Body of pancreas (tissue), 4 donors: ENCODE results near the gene PCDHB10. TPM values are rescaled to one million over a fixed set of nuclear protein-coding genes. Genes with fewer than 3 reads are reported as not detected.
A peak's percentile ranks its signal among the peaks of the same experiment; 100 is the strongest.
"Not testable (repeated sequence)": the region's sequence is repeated elsewhere in the genome, so short reads cannot be mapped to it uniquely, and the experiment has no call there.

Experiments
- ATAC-seq: fragments of 150-250 bp; one replicate; pipeline ENCODE4 v1.9.1; 2016
- DNase-seq, 4 donors: peaks; one replicate each; pipeline ENCODE4 v3.0.0-alpha.2; 2019
- H3K27ac ChIP-seq, 4 donors: fragments of 200-600 bp; sonication (generic); 1 replicate in 3 of 4; 2 replicates in 1 of 4; pipeline versions ENCODE4 v1.5.1 to v1.6.1; 2016 to 2019; ENCODE audit warnings: mild to moderate bottlenecking in 1 of 4, mixed read lengths in 1 of 4, moderate library complexity in 1 of 4
- H3K27me3 ChIP-seq, 2 donors: fragments of 200-600 bp; sonication (generic); one replicate each; pipeline ENCODE4 v1.6.0; 2016; ENCODE audit warnings: mild to moderate bottlenecking in 1 of 2
- H3K36me3 ChIP-seq, 2 donors: fragments of 200-600 bp; sonication (generic); replicated peaks in 1 of 2; 2 replicates each; pipeline ENCODE4 v1.5.1; 2016; ENCODE audit warnings: low read depth in 2 of 2; ENCODE audit not compliant: insufficient read depth in 1 of 2
- H3K4me1 ChIP-seq: fragments of 200-600 bp; sonication (generic); one replicate; pipeline ENCODE4 v1.6.0; 2016
- H3K4me3 ChIP-seq, 2 donors: fragments of 200-600 bp; sonication (generic); 1 replicate in 1 of 2; 2 replicates in 1 of 2; pipeline ENCODE4 v1.5.1; 2016 to 2019
- H3K9me3 ChIP-seq, 3 donors: fragments of 200-600 bp; sonication (generic); 1 replicate in 2 of 3; 2 replicates in 1 of 3; pipeline ENCODE4 v1.5.1; 2016
- CTCF ChIP-seq, 7 experiments: fragments of 450-650 bp in 4 of 7; fragments of 200-600 bp in 3 of 7; sonication (generic) in 3 of 7; IDR thresholded peaks; one replicate each; pipeline ENCODE4 v1.5.1; 2016 to 2019; ENCODE audit warnings: antibody characterized with exemption in 7 of 7
- POLR2A ChIP-seq, 3 donors: fragments of 450-650 bp; IDR thresholded peaks; one replicate each; pipeline ENCODE4 v1.6.1; 2016; ENCODE audit warnings: antibody characterized with exemption in 3 of 3, mild to moderate bottlenecking in 2 of 3
- WGBS, 2 donors: methylation state at CpG; one replicate each; pipeline ENCODE4 v1.1.5; 2017; 5-methylcytosine and 5-hydroxymethylcytosine counted together
- intact Hi-C: fragments of 100-400 bp; cut with DNase I; formaldehyde crosslinking; loops from one replicate; pipeline ENCODE4 v1.15.1; 2023
- total RNA-seq, 2 donors: library from RNA; depleted of rRNA; stranded (reverse); fragments of >200 nt; gene quantifications; one replicate each; pipeline ENCODE4 v1.1.0, GENCODE V29; 2016

Gene PCDHB10
- total RNA-seq, 2 donors from 2014 or later, result 1.3 to 2.3 TPM

DNA sequence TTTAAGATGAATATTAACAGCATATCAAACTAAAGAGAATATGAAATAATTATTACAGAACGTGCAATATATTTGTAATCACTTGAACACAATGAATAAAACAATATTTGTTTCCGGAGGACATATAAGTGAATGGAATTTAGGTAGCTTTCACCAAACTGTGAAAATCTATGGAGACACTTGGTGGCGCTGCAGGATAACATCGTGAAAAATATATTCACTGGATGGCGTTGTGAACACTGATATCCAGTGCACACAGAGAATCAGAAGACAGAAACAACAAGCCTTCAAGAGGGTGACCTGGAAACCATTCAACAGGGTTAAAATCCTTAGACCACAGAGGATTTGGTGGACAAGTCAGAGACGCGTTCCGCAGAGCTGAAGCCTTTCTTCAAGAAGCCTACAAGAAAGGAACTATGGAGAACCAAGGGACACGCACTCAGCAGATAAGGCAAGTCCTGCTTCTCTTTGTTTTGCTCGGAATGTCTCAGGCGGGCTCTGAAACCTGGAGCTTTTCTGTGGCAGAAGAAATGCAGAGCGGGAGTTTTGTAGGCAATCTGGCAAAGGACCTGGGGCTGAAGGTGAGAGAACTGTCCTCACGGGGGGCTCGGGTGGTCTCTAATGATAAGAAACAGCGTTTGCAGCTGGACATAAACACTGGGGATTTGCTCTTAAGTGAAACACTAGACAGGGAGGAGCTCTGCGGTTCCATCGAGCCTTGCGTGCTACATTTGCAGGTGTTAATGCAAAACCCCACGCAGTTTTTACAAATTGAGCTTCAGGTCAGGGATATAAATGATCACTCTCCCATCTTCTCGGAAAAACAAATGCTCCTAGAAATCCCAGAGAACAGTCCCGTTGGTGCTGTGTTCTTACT, 7.4 kb downstream of the PCDHB10 start, which contains the start of gene PCDHB11:
Gene PCDHB11 (plus strand): TSS at position 269 of the 877 bp plus-strand sequence. CDS start 148 bp downstream, at position 417.
- H3K27me3 ChIP-seq, result no peaks in the 10 kb centered on the region
- intact Hi-C loops, result no loop called here
- H3K4me3 ChIP-seq, result peak within 1 kb of the TSS in 1 of 2 donors; percentile 15
- H3K27ac ChIP-seq, result peak within 1 kb of the TSS in 1 of 4 donors; percentile 47
- DNase-seq (peak; percentile 35 to 52 (median 43)), ATAC-seq (peak; percentile 30)
- no peaks in the 10 kb centered on the region for H3K36me3 ChIP-seq
- H3K9me3 ChIP-seq, result peaks cover 0 to 24% (median 0%) of the 10 kb centered on the region in 3 donors
- 19 to 44% methylated on average over 21 of the region's 21 CpGs for WGBS, 2 donors
- TF ChIP-seq POLR2A (IDR thresholded peaks at IDR 0.05), result peak in 2 of 3 donors; percentile 17 to 32
- TF ChIP-seq CTCF (IDR thresholded peaks at IDR 0.05), result peak in 5 of 7 experiments; percentile 35 to 54 (median 50)
- no peaks in the 10 kb centered on the region for H3K4me1 ChIP-seq

DNA sequence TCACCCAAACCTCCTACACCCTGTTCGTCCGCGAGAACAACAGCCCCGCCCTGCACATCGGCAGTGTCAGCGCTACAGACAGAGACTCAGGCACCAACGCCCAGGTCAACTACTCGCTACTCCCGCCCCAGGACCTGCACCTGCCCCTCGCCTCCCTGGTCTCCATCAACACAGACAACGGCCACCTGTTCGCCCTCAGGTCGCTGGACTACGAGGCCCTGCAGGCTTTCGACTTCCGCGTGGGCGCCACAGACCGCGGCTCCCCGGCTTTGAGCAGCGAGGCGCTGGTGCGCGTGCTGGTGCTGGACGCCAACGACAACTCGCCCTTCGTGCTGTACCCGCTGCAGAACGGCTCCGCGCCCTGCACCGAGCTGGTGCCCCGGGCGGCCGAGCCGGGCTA, 9.0 kb downstream of the PCDHB10 start:
- H3K4me3 ChIP-seq, intact Hi-C loops, H3K36me3 ChIP-seq, H3K27me3 ChIP-seq, H3K4me1 ChIP-seq, DNase-seq, H3K27ac ChIP-seq, ATAC-seq: not testable (repeated sequence)
- WGBS, 2 donors, result 32 to 40% methylated on average over 15 to 20 of the region's 38 CpGs
- peaks cover 0 to 22% (median 0%) of the 10 kb centered on the region in 3 donors for H3K9me3 ChIP-seq

DNA sequence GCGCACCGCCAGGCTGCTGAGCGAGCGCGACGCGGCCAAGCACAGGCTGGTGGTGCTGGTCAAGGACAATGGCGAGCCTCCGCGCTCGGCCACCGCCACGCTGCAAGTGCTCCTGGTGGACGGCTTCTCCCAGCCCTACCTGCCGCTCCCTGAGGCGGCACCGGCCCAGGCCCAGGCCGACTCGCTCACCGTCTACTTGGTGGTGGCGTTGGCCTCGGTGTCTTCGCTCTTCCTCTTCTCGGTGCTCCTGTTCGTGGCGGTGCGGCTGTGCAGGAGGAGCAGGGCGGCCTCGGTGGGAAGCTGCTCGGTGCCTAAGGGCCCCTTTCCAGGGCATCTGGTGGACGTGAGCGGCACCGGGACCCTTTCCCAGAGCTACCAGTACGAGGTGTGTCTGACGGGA, 9.5 kb downstream of the PCDHB10 start:
- 24 to 52% methylated on average over 8 to 29 of the region's 35 CpGs for WGBS, 2 donors
- H3K36me3 ChIP-seq, H3K4me1 ChIP-seq, ATAC-seq, H3K4me3 ChIP-seq, DNase-seq, H3K27ac ChIP-seq, H3K27me3 ChIP-seq, intact Hi-C loops: not testable (repeated sequence)
- peaks cover 0 to 16% (median 0%) of the 10 kb centered on the region in 3 donors for H3K9me3 ChIP-seq

GRCh38 chr5:141208478-141208877, 16.3 kb downstream of the PCDHB10 start, which contains the start of gene PCDHB12:
TSS of gene PCDHB12 (plus strand) at chr5:141208719. CDS start at chr5:141208908, 189 bp downstream.
- peak in 2 of 4 donors; percentile 31 to 48 for DNase-seq
- Histone ChIP-seq H3K36me3 (no peaks in the 10 kb centered on the region), H3K4me1 (no peaks in the 10 kb centered on the region), H3K27me3 (no peaks in the 10 kb centered on the region), H3K27ac (no peak within 1 kb of the TSS), H3K9me3 (peaks cover 0 to 12% (median 0%) of the 10 kb centered on the region in 3 donors), H3K4me3 (no peak within 1 kb of the TSS)
- intact Hi-C loops, result no loop called here
- peak in 5 of 7 experiments; percentile 7 to 38 (median 24) for TF ChIP-seq CTCF (IDR thresholded peaks at IDR 0.05)
- TF ChIP-seq POLR2A (IDR thresholded peaks at IDR 0.05), result no peak
- ATAC-seq, result no peak
- 14 to 29% methylated on average over 11 of the region's 11 CpGs for WGBS, 2 donors

- H3K36me3 ChIP-seq, DNase-seq, H3K4me3 ChIP-seq, H3K27ac ChIP-seq, intact Hi-C loops, H3K27me3 ChIP-seq, H3K4me1 ChIP-seq, ATAC-seq: not testable (repeated sequence)
- 31 to 41% methylated on average over 7 to 25 of the region's 39 CpGs for WGBS, 2 donors
- peaks cover 0 to 22% (median 0%) of the 10 kb centered on the region in 3 donors for H3K9me3 ChIP-seq
These were observed 18.1 kb downstream of the PCDHB10 start for GRCh38 chr5:141210281-141210680.

GRCh38 chr5:141210849-141211248, 18.7 kb downstream of the PCDHB10 start:
- H3K36me3 ChIP-seq, ATAC-seq, H3K27me3 ChIP-seq, intact Hi-C loops, DNase-seq, H3K4me3 ChIP-seq, H3K4me1 ChIP-seq, H3K27ac ChIP-seq: not testable (repeated sequence)
- H3K9me3 ChIP-seq, result peaks cover 0 to 25% (median 0%) of the 10 kb centered on the region in 3 donors
- 23 to 30% methylated on average over 13 to 15 of the region's 27 CpGs for WGBS, 2 donors
